Central memory CD8-positive, alpha-beta T cell (primary cell): ENCODE results near the gene FOXJ3.

Source experiments
- ATAC-seq: fragments of 150-1000 bp; cut with Tn5 transposase; replicated peaks from 2 replicates; pipeline ENCODE4 v1.10.0; 2022; ENCODE audit warnings: mild to moderate bottlenecking, moderate FRiP score, moderate number of reproducible peaks; ENCODE audit not compliant: poor library complexity, severe bottlenecking; ENCODE audit errors: extremely low read depth
- DNase-seq, 2 donors: peaks; one replicate each; pipeline ENCODE4 v3.0.0; 2021; ENCODE audit warnings: low spot score in 2 of 2
- H3K27ac Mint-ChIP-seq: one replicate; pipeline ENCODE4 v1.8.0; 2022; ENCODE audit warnings: low read depth, mild to moderate bottlenecking, moderate library complexity, mixed read lengths
- H3K27me3 Mint-ChIP-seq: one replicate; pipeline ENCODE4 v1.8.0; 2022; ENCODE audit warnings: mixed read lengths
- H3K36me3 Mint-ChIP-seq: one replicate; pipeline ENCODE4 v1.8.0; 2022; ENCODE audit warnings: mild to moderate bottlenecking, moderate library complexity, mixed read lengths; ENCODE audit not compliant: insufficient read depth
- H3K4me1 Mint-ChIP-seq: one replicate; pipeline ENCODE4 v1.8.0; 2022; ENCODE audit warnings: mixed read lengths
- H3K4me3 Mint-ChIP-seq: one replicate; pipeline ENCODE4 v1.8.0; 2022; ENCODE audit warnings: mild to moderate bottlenecking, moderate library complexity, mixed read lengths
- H3K9me3 Mint-ChIP-seq: one replicate; pipeline ENCODE4 v1.8.0; 2022; ENCODE audit warnings: mixed read lengths

FOXJ3 gene

GRCh38 chr1:42259059-42259738 is 75.8 kb downstream of the FOXJ3 start:
- Mint-ChIP-seq H3K4me1 (peaks cover 51% of the 10 kb centered on the region), H3K27ac (no peak overlapping the region), H3K9me3 (no peaks in the 10 kb centered on the region), H3K36me3 (peaks cover 13% of the 10 kb centered on the region), H3K4me3 (no peak overlapping the region), H3K27me3 (no peaks in the 10 kb centered on the region)
- ATAC-seq = no peak
- DNase-seq = no peak

GRCh38 chr1:42258218-42258617 is 76.8 kb downstream of the FOXJ3 start:
- no peaks in the 10 kb centered on the region for H3K9me3 Mint-ChIP-seq
- no peak overlapping the region for H3K4me3 Mint-ChIP-seq
- DNase-seq (no peak), ATAC-seq (no peak)
- peaks cover 5% of the 10 kb centered on the region for H3K36me3 Mint-ChIP-seq
- H3K27ac Mint-ChIP-seq = no peak overlapping the region
- no peaks in the 10 kb centered on the region for H3K27me3 Mint-ChIP-seq
- peaks cover 45% of the 10 kb centered on the region for H3K4me1 Mint-ChIP-seq

- no peak overlapping the region for H3K4me3 Mint-ChIP-seq
- H3K9me3 Mint-ChIP-seq = peaks cover 6% of the 10 kb centered on the region
- no peaks in the 10 kb centered on the region for H3K27me3 Mint-ChIP-seq
- no peak overlapping the region for H3K27ac Mint-ChIP-seq
- no peak for ATAC-seq
- no peak for DNase-seq
- peaks cover 7% of the 10 kb centered on the region for H3K36me3 Mint-ChIP-seq
- H3K4me1 Mint-ChIP-seq = peaks cover 44% of the 10 kb centered on the region
Measured at GRCh38 chr1:42251042-42251441, 84.0 kb downstream of the FOXJ3 start.

GRCh38 chr1:42250164-42250563 is 84.9 kb downstream of the FOXJ3 start:
- ATAC-seq (no peak), DNase-seq (no peak)
- H3K27me3 Mint-ChIP-seq = no peaks in the 10 kb centered on the region
- H3K4me1 Mint-ChIP-seq = peaks cover 51% of the 10 kb centered on the region
- peaks cover 6% of the 10 kb centered on the region for H3K9me3 Mint-ChIP-seq
- H3K4me3 Mint-ChIP-seq = no peak overlapping the region
- H3K27ac Mint-ChIP-seq = no peak overlapping the region
- peaks cover 5% of the 10 kb centered on the region for H3K36me3 Mint-ChIP-seq

- Mint-ChIP-seq H3K36me3 (peaks cover 5% of the 10 kb centered on the region), H3K27ac (peak overlapping the region; percentile 11), H3K4me3 (no peak overlapping the region), H3K27me3 (no peaks in the 10 kb centered on the region), H3K4me1 (peaks cover 73% of the 10 kb centered on the region), H3K9me3 (peaks cover 17% of the 10 kb centered on the region)
- ATAC-seq (no peak), DNase-seq (no peak)
Measured at GRCh38 chr1:42240966-42241755, 93.9 kb downstream of the FOXJ3 start.

GRCh38 chr1:42239555-42239954 is 95.5 kb downstream of the FOXJ3 start:
- H3K36me3 Mint-ChIP-seq = peaks cover 5% of the 10 kb centered on the region

GRCh38 chr1:42239041-42239440 is 96.0 kb downstream of the FOXJ3 start:
- no peak for ATAC-seq
- no peak overlapping the region for H3K4me3 Mint-ChIP-seq
- H3K4me1 Mint-ChIP-seq = peaks cover 59% of the 10 kb centered on the region
- peaks cover 17% of the 10 kb centered on the region for H3K9me3 Mint-ChIP-seq
- peaks cover 6% of the 10 kb centered on the region for H3K36me3 Mint-ChIP-seq
- no peak overlapping the region for H3K27ac Mint-ChIP-seq
- no peak for DNase-seq
- H3K27me3 Mint-ChIP-seq = no peaks in the 10 kb centered on the region

More at GRCh38 chr1:42239555-42239954, 95.5 kb downstream of the FOXJ3 start:
- H3K27ac Mint-ChIP-seq = no peak overlapping the region
- H3K4me1 Mint-ChIP-seq = peaks cover 62% of the 10 kb centered on the region
- no peak for DNase-seq
- peaks cover 17% of the 10 kb centered on the region for H3K9me3 Mint-ChIP-seq
- ATAC-seq = no peak
- H3K27me3 Mint-ChIP-seq = no peaks in the 10 kb centered on the region
- H3K4me3 Mint-ChIP-seq = no peak overlapping the region

- H3K9me3 Mint-ChIP-seq = no peaks in the 10 kb centered on the region
- ATAC-seq (no peak), DNase-seq (no peak)
- H3K4me3 Mint-ChIP-seq = no peak overlapping the region
- H3K36me3 Mint-ChIP-seq = peaks cover 7% of the 10 kb centered on the region
- H3K27me3 Mint-ChIP-seq = no peaks in the 10 kb centered on the region
- H3K27ac Mint-ChIP-seq = no peak overlapping the region
- peaks cover 23% of the 10 kb centered on the region for H3K4me1 Mint-ChIP-seq
Measured at GRCh38 chr1:42231253-42231652, 103.8 kb downstream of the FOXJ3 start.

- Mint-ChIP-seq H3K27me3 (no peaks in the 10 kb centered on the region), H3K9me3 (no peaks in the 10 kb centered on the region), H3K36me3 (peaks cover 6% of the 10 kb centered on the region), H3K4me3 (no peak overlapping the region), H3K27ac (no peak overlapping the region), H3K4me1 (peaks cover 15% of the 10 kb centered on the region)
- DNase-seq (no peak), ATAC-seq (no peak)
Measured at GRCh38 chr1:42228938-42229337, 106.1 kb downstream of the FOXJ3 start.

GRCh38 chr1:42223036-42223435 is 112.0 kb downstream of the FOXJ3 start:
- ATAC-seq = no peak

GRCh38 chr1:42221952-42222606 is 113.0 kb downstream of the FOXJ3 start:
- DNase-seq (no peak), ATAC-seq (no peak)

More at GRCh38 chr1:42223036-42223435, 112.0 kb downstream of the FOXJ3 start:
- peaks cover 5% of the 10 kb centered on the region for H3K9me3 Mint-ChIP-seq
- no peaks in the 10 kb centered on the region for H3K27me3 Mint-ChIP-seq
- H3K36me3 Mint-ChIP-seq = peaks cover 4% of the 10 kb centered on the region
- DNase-seq = no peak
- H3K27ac Mint-ChIP-seq = peak overlapping the region; percentile 2
- H3K4me3 Mint-ChIP-seq = no peak overlapping the region
- H3K4me1 Mint-ChIP-seq = peaks cover 47% of the 10 kb centered on the region

GRCh38 chr1:42221456-42221855 is 113.6 kb downstream of the FOXJ3 start:
- H3K36me3 Mint-ChIP-seq = peaks cover 2% of the 10 kb centered on the region
- peaks cover 5% of the 10 kb centered on the region for H3K9me3 Mint-ChIP-seq
- no peak overlapping the region for H3K27ac Mint-ChIP-seq
- H3K4me3 Mint-ChIP-seq = no peak overlapping the region
- ATAC-seq = no peak
- H3K27me3 Mint-ChIP-seq = no peaks in the 10 kb centered on the region
- peaks cover 52% of the 10 kb centered on the region for H3K4me1 Mint-ChIP-seq
- DNase-seq = no peak

More at GRCh38 chr1:42221952-42222606, 113.0 kb downstream of the FOXJ3 start:
- H3K4me3 Mint-ChIP-seq = no peak overlapping the region
- peaks cover 52% of the 10 kb centered on the region for H3K4me1 Mint-ChIP-seq
- H3K27me3 Mint-ChIP-seq = no peaks in the 10 kb centered on the region
- H3K27ac Mint-ChIP-seq = no peak overlapping the region
- H3K36me3 Mint-ChIP-seq = peaks cover 4% of the 10 kb centered on the region
- H3K9me3 Mint-ChIP-seq = peaks cover 5% of the 10 kb centered on the region
